HL-60/S4 (cell line): ENCODE results near the gene KRTAP10-6.
"Not testable (repeated sequence)": the region's sequence is repeated elsewhere in the genome, so short reads cannot be mapped to it uniquely, and the experiment has no call there.

Experiments
- in situ Hi-C: fragments of 300-500 bp; cut with MboI; formaldehyde crosslinking; loops from 2 replicates; pipeline ENCODE4 v1.14.3; 2022; ENCODE audit warnings: low sequenced_read_pairs

The KRTAP10-6 gene

DNA sequence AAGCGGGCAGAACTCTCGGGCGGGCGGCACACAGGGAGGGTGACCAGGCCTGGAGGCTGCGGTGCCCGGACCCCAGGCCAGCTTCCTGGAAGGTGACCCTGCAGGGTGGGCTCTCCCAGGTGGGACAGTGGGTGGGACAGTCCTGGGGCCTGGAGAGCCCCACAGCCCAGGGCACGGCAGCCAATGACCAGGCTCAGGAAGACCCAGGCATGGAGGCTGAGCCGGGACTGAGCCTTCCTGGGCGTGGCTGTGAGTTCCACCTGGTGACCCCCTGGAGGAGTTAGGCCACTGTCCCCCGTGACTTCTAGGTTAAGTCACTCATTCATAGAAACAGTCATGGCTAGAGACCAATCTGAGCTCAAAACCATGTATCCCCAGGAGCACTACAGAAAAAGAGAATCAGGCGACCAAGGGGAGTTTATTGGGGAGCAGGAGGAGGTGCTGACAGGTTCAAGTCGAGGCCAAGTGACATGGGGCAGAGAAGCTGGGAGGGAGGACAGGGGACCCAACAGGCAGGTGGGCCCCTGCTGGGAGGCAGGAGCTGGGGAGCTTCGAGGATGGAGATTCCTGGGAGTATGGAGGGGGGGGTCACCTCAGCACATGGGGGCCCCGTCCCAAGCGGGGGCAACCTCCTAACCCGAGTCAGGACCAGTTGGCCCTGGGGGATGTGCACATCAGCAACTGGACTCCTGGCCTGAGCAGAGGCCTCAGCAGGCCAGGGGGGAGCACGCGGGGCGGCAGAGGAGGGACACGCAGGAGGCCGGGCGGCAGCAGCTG, 13.1 kb downstream of the KRTAP10-6 start:
- in situ Hi-C loops = no loop called here

DNA sequence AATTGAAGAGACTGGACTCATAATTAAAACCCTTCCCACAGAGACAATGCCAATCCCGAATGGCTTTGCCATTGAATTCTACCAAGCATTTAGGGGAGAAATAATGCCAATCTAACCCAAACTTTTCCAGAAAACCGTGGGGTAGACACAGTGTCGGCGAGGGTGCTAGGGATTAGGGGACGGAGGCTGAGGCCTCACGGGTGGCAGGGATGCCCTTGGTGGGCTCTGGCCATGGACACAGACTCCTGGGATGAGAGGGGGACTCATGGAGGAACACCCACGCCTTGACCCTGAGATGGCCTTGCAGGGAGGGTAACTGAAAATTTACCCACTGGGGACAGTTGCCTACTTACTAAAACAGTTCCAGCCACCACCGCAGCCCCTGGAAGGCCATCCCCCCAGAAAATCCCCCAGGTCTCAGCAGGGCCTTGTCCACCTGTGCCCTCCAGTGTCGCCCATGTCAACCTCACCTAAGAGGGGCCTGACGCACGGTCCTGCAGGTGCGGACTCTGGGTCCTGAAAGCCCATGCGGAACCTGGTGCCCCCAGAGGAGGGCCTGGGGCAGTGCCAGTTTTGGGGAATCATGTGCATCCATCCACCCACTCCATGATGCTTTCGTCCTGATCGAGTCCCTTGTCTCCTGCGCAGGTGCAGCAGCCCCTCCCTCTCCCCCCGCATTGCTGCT, 13.8 kb downstream of the KRTAP10-6 start:
- in situ Hi-C loops = no loop called here

- in situ Hi-C loops = no loop called here
Observed at GRCh38 chr21:44576025-44576420, 16.3 kb downstream of the KRTAP10-6 start.

GRCh38 chr21:44575307-44576024, 16.8 kb downstream of the KRTAP10-6 start:
- in situ Hi-C loops = no loop called here

- in situ Hi-C loops = no loop called here
Observed at GRCh38 chr21:44574457-44575306, 17.6 kb downstream of the KRTAP10-6 start.

DNA sequence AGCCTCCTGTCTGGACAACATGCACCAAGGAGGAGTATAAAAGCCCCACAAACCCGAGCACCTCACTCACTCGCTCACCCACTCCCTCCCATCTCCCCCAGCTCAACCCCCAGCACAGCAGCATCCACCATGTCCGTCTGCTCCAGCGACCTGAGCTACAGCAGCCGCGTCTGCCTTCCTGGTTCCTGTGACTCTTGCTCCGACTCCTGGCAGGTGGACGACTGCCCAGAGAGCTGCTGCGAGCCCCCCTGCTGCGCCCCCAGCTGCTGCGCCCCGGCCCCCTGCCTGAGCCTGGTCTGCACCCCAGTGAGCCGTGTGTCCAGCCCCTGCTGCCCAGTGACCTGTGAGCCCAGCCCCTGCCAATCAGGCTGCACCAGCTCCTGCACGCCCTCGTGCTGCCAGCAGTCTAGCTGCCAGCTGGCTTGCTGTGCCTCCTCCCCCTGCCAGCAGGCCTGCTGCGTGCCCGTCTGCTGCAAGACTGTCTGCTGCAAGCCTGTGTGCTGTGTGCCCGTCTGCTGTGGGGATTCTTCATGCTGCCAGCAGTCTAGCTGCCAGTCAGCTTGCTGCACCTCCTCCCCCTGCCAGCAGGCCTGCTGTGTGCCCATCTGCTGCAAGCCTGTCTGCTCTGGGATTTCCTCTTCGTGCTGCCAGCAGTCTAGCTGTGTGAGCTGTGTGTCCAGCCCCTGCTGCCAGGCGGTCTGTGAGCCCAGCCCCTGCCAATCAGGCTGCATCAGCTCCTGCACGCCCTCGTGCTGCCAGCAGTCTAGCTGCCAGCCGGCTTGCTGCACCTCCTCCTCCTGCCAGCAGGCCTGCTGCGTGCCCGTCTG, 18.5 kb downstream of the KRTAP10-6 start, which contains the start of gene KRTAP10-4:
Gene KRTAP10-4 (plus strand): TSS at position 100 of the 827 bp plus-strand sequence. CDS start 30 bp downstream, at position 130.
- in situ Hi-C loops = not testable (repeated sequence)

DNA sequence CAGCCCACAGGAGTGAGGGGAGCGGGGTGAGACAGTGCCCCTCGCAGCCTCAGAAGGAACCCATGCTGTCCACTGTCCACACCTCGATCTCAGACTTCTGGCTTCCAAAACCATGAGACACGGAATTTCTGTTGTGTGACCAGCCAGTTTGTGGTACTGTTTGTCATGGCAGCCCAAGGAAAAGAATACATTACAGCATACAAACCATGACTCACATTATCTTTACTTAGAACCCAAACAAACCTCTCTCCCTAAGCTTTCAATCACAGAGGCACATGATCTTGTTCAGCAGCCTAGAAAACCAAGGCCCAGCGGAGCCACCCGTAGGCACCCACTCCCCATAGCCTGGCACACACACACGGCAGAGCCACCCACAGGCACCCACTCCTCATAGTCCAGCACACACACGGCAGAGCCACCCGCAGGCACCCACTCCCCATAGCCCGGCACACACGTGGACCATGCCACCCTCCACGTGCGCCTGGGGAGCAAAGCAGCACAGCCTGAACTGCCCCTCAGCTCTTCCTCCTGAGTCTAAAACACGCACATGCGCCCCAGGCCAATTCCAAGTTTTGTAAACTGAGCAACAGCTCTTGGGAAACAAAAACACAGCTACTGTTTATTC, 19.2 kb downstream of the KRTAP10-6 start:
- in situ Hi-C loops = no loop called here

DNA sequence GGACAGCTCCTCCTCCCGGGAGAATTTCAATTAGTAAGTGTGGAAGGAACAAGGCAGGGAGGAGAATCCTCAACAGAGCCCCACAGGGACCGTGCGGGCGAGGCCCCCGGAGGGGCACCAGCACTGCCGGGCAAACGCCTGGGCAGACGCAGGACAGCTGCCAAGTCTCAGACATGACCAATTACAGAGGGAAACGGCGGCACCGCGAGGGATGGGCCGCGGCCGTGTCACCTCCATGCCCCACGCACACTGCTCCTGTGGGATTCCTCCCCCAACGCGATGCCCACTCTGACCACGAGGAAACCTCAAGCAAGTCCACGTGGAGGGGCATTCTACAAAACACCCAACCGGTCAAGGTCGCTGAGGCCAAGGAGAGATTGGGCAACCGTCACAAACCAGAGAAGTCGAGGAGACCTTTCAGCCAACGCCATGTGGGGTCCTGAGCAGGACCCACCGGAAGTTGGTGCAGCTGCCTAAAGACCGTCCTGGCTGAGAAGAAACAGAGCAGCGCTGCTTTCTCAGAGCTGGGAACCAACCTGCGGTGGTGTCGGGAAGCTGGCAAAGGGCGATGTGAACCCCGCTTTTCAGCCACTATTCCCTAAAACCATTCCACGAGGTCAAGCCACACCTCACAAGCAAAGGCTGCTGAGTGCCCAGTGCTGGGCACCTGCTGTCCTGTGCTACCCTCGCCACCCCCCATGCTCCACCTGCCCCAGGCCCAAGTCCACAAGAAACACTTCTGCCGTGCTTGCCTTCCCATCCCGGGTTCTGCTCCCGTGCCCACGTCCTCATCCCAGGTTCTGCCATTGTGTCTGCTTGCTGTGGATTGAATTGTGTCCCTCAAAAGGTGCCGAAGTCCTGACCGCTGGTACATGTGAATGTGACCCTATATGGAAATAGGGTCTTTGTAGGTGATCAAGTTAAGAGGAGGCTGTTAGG, 20.2 kb downstream of the KRTAP10-6 start:
- in situ Hi-C loops = no loop called here

- in situ Hi-C loops = no loop called here
Observed at GRCh38 chr21:44571296-44571695, 21.0 kb downstream of the KRTAP10-6 start.

DNA sequence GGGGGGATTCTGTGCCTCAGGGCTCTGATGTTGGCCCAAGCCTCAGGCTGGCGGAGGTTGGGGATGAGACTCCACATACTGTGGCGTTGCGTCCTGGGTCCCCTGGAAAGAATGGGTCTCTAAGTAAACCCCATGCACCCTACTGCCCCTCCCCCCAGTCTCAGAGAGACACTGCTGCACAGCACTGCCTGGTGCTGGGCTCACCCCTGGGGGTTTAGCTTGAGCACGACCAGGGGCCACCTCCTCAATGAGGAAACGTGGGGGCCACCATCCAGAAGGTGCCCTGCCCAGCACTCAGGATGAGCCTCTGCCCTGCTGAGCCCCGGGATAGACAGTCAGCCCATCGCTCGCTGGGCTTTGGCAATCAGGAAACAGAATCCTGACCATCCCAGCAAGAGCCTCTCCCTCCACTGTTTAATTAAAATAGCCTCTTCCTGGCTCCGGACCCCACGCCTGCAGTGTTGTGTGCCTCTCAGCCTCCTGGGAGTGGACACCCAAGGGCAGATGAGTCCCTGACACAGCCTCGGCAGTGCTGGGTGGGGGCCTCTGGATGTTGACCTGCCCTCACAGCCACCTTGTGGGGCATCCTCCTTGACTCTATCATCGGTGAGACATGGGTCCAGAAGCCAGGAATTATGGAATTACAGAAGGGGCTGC, 22.3 kb downstream of the KRTAP10-6 start:
- in situ Hi-C loops = no loop called here

DNA sequence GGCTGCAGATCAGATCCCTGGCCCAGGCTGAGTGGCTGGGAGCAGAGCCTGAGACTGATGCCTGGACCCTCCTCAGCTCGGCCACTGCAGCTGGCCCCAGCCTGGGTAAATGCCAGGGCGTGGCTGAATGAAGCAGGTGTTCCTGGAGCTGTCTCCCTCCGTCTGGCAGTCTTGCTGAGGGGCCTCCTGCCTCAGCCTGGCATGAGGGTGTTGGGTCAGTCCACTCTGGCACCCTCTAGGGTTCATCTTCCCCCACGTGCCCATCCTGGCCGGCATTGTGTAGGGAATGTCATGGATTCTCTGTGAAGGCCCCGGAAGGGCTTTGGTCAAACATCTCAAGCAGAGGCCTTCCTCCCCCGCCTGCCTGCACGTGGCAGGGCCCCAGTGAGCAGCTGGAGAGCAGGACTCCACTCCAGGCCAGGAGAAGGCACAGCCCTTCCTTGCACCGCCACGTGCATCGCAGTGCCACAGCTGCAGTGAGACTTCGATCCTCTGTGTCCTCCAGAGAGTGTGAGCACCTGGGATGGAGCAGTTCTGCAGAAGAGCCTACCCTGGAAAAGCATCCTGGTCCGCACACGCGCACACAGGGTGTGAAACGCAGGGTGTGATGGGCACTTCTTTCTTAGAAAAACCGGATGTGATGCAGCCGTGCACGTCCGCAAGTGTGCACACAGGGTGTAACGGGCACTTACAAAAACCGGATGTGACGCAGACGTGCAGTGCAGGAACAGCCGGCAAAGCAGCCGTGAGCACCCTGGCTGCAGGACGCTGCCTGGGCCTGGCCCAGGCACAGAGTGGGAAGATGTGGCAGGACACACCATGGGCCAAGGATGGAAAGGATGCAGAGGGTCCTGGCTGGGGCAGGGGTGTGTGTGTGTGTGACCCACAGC, 23.4 kb downstream of the KRTAP10-6 start:
- in situ Hi-C loops = no loop called here

DNA sequence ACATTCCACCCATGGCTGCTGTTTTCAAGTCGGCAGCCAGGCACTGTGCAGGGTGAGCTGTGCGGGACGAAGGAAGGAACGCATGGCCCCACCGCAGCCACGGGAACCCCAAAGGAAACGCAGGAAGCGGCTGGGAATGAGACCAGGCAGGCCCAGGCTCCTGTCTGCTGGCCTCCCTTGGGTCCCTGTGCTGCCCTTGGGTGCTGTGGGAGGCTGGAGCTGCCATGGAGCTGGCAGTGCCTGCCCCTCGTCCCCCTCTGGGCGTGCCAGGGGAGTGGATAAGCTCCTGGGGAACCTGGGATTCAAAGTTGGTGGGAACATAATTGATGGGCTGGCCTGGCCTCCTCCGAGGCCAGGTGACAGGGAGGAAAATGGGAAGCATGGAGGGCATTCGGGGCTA, 24.0 kb downstream of the KRTAP10-6 start:
- in situ Hi-C loops = no loop called here

DNA sequence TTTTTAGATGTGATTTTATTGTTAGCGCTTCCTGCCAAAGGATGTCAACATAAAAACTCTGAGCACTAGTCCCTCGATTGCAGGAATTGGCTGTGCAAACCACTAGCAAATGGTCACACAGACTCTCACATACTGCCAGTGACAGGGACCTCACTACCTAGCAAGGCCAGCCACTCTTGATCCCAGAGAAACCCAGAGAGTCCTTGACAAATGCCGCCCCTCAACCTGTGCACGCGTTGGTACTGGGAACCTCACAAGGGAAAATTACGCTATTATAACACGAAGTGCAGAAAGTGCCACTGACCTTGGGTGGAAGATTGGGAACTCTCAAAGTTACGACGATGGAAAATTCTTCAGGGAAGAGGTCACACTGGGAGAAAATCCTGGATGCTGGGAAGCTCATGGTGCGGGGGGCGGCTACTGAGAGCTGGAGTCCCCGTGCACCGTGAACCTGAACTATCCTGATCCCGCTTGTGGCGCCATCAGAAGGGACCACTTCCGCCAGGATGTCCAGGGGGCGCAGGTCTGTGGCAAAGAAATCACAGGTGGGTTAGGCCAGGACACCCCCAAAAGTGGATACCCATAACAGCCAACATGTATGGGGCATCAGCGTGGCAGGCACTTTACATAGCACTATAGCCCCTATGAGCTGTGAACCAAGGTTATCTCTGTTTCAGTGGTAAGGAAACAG, 24.7 kb downstream of the KRTAP10-6 start:
- in situ Hi-C loops = no loop called here

DNA sequence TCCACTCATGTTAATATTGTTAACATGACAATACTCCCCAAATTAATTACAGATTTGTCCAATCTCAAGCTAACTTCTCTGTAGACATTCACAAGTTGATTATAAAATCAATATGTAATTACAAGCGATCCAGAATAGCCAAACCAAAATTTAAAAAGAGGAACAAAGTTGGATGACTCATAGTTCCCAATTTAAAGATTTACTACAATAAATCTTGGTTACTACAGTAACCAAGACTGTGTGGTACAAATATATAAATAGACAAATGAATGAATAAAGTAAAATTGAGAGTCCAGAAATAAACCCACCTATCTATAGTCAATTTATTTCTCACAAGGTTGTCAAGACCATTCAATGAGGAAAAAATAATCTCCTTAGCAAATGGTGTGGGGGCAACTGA, 25.9 kb downstream of the KRTAP10-6 start:
- in situ Hi-C loops = no loop called here

GRCh38 chr21:44564886-44565598, 27.3 kb downstream of the KRTAP10-6 start:
- in situ Hi-C loops = no loop called here

DNA sequence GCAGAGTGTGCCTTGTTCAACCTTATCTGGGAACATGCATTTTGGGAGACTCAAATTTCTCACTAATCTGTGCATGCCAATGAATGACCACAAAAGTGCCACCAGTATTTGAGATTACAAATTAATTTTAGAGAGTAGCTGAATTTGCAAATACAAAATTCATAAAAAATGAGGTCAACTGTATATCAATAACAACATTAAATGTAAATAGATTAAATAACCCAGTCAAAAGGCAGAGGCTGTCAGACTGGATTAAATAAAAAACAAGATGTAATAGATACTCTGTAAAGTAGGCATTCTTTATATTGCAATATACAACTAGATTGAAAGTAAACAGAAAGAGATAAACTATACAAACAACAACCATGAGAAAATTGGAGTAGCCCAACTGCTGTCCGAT, 28.2 kb downstream of the KRTAP10-6 start:
- in situ Hi-C loops = no loop called here
